AG04449 (cell line): ENCODE measurements around the gene ZNF750.

Source experiments
- CTCF ChIA-PET: fragments of 350-600 bp; formaldehyde crosslinking; extraction: SDS; loops from one replicate; lab custom pipeline; 2021; ENCODE audit warnings: antibody characterized with exemption; lab: Yijun Ruan, JAX
- POLR2A ChIA-PET: fragments of 400-600, 350-600 bp; formaldehyde crosslinking; extraction: SDS; loops from one replicate; lab custom pipeline; 2020; ENCODE audit warnings: antibody characterized with exemption, inconsistent platforms; lab: Yijun Ruan, JAX
- DNase-seq: peaks from one replicate; pipeline ENCODE4 v3.0.0-alpha.2; 2010; ENCODE audit warnings: low read depth, low spot score
- H3K4me3 ChIP-seq: 2 replicates; pipeline ENCODE4 v1.5.1; 2011; ENCODE audit warnings: low read depth, mild to moderate bottlenecking, control low read depth, low read length
- TF ChIP-seq, protein P1 (sequence below): IDR thresholded peaks from one replicate; pipeline ENCODE4 v1.5.1; 2011; ENCODE audit warnings: mild to moderate bottlenecking, moderate library complexity, low read length, control low read depth, inconsistent platforms; ENCODE audit not compliant: insufficient read depth; ENCODE audit errors: missing control alignments

ZNF750 gene

DNA sequence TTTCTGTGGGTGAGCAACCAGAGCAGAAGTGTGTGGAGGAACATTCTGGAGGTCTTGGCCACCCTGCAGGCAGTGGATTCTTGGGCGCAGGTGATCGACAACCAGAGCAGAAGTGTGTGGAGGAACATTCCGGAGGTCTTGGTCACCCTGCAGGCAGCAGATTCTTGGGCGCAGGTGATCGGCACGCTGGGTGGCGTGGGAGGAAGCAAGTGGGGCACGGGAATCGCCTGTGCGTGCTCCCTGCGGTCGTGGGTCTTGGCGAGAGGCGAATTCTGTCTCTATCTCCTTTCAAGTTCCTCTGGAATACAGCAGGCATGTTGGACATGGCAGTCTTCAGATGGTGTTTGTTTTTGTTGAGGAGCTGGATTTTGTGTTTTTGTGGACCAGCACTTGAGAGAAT, 30.7 kb upstream of the ZNF750 start:
- POLR2A ChIA-PET: no interaction called here
- H3K4me3 ChIP-seq: no peak overlapping the region
- CTCF ChIA-PET: interaction anchor here (0.8 to 0.9 kb wide), 2 partner anchors 30 to 77 kb away, joined by 3 read pairs; no protein-coding TSS in a partner anchor
- TF ChIP-seq, protein P1, sequence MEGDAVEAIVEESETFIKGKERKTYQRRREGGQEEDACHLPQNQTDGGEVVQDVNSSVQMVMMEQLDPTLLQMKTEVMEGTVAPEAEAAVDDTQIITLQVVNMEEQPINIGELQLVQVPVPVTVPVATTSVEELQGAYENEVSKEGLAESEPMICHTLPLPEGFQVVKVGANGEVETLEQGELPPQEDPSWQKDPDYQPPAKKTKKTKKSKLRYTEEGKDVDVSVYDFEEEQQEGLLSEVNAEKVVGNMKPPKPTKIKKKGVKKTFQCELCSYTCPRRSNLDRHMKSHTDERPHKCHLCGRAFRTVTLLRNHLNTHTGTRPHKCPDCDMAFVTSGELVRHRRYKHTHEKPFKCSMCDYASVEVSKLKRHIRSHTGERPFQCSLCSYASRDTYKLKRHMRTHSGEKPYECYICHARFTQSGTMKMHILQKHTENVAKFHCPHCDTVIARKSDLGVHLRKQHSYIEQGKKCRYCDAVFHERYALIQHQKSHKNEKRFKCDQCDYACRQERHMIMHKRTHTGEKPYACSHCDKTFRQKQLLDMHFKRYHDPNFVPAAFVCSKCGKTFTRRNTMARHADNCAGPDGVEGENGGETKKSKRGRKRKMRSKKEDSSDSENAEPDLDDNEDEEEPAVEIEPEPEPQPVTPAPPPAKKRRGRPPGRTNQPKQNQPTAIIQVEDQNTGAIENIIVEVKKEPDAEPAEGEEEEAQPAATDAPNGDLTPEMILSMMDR: no peak
- no peak for DNase-seq

DNA sequence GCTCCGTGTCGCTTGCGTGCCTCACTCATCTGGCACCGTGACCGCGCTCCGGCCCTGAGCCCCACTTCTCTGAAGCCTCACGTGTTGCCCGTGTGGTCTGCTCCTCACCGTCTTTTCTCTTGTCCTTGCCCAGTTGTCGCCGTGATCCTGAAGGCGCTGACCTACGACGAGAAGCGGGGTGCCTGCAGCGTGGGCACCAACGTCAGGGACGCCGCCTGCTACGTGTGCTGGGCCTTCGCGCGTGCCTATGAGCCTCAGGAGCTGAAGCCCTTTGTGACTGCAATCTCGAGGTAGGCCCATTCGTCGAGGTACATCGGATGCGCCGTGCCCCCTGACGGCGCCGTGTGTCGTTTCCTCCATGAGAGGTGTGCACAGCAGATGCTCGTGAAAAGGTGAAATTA, 30.3 kb upstream of the ZNF750 start:
- no peak for DNase-seq
- TF ChIP-seq, protein P1: no peak
- CTCF ChIA-PET: interaction anchor here (0.8 to 1.1 kb wide), 3 partner anchors 12 to 77 kb away, joined by 3 read pairs; no protein-coding TSS in a partner anchor
- POLR2A ChIA-PET: interaction anchor here (1.4 kb wide), 1 partner anchor 16 kb away, joined by 3 read pairs; no protein-coding TSS in a partner anchor
- H3K4me3 ChIP-seq: no peak overlapping the region

DNA sequence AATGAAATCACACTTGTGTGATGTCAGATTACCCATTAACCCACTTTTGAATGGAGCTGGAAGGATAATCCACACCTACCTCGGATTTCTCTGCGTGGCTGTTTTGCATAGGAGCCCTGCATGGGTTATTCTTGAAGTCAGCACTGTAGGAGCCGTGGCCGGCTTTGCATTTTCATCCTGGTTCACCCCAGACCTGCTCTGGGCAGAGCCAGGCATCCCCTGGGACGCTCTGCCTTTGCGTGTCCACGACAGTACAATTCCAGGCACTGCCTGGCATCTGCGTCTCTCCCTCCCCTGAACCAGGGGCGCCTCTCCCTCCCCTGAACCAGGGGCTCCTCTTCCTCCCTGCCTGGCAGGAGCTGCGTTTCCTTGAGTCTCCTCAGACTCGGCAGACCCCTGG, 29.7 kb upstream of the ZNF750 start:
- CTCF ChIA-PET: interaction anchor here (0.8 to 1.2 kb wide), 3 partner anchors 8 to 31 kb away, joined by 3 read pairs; no protein-coding TSS in a partner anchor
- TF ChIP-seq, protein P1: no peak
- no peak for DNase-seq
- POLR2A ChIA-PET: interaction anchor here (1.4 kb wide), 1 partner anchor 16 kb away, joined by 3 read pairs; no protein-coding TSS in a partner anchor
- no peak overlapping the region for H3K4me3 ChIP-seq

DNA sequence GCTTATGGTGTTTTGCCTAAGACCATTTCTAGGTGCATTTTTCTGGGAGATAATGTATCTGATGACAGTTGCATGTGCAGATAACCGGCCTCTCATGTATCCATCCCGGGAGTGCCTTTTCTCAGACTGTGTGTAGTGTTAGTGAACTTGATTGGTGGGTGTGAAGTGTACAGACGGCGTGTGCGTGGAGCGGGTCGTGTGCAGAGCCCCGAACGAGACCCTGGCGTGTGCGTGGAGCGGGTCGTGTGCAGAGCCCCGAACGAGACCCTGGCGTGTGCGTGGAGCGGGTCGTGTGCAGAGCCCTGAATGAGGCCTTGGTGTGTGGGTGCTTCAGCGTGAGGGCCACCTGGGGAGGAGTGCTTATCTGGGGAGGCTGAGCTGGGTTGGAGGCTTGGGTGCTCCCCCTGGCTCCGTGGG, 28.9 kb upstream of the ZNF750 start:
- CTCF ChIA-PET: interaction anchor here (1.1 to 1.2 kb wide), 2 partner anchors 9 to 11 kb away, joined by 3 read pairs; no protein-coding TSS in a partner anchor
- no peak for DNase-seq
- no peak overlapping the region for H3K4me3 ChIP-seq
- TF ChIP-seq, protein P1: no peak
- POLR2A ChIA-PET: interaction anchor here (1.4 kb wide), 1 partner anchor 17 kb away, joined by 3 read pairs; no protein-coding TSS in a partner anchor

DNA sequence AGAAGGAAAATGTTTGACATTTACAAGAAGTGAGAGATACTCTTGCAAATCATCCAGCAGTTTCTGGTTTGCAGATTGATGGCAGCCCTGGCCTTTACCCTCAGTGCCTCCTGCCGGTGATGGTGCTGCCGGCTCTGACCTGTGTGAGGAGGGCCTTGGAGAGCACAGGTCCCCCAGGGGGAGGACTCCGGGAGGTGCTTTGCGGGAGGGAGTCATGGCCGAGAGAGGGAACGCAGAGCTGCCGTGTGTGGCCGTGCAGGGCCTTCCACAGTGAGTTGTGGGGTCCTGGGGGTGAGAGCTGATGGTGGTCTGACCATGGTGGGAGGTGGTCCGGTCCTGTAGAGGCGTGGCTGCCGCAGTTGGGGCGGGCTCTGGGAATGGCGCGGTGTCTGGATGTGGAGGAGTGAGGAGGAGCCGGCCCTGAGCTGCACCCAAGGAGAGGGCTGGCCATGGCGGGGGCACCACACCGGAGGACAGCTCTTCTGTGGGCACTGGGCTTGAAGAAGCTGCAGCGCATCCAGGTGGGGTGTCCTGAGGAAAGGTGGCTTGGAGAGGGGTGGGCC, 28.0 kb upstream of the ZNF750 start:
- H3K4me3 ChIP-seq: no peak overlapping the region
- ChIA-PET POLR2A (no interaction called here), CTCF (no interaction called here)
- no peak for DNase-seq
- TF ChIP-seq, protein P1: no peak

DNA sequence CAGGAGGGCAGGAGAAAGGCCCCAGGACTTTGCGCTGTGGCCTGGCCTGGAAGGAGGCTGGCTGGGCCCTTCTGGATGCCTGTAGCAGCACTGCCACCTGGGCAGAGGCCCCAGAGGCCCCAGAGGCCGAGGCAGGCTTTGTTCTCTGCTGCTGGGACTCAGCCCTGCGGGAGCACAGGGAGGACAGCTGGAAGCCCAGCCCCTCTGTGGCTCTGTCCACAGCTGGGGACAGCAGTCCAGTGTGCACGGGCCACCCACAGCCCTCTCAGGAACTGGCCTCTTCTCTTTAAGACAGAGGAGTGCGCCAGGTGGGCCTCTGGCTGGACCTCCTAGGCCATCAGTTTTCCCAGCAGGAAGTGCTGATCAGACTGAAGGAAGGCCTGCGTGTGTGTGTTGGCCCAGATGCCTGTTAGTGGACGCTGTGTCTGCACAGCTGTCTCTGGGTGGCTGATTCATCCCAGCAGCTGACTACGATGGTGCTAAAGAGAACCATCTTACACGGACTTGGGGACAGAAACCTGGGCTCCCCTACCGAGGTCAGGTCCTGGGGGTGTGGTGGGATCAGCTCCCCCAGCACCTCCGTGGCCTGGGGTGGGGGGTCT, 26.9 kb upstream of the ZNF750 start:
- POLR2A ChIA-PET: no interaction called here
- CTCF ChIA-PET: interaction anchor here (1.0 to 1.1 kb wide), 2 partner anchors 10 to 47 kb away, joined by 4 to 5 read pairs; no protein-coding TSS in a partner anchor
- DNase-seq: no peak

More for the DNA sequence above, 26.9 kb upstream of the ZNF750 start:
- no peak overlapping the region for H3K4me3 ChIP-seq
- TF ChIP-seq, protein P1: no peak
